Measurements from ENCODE around the gene ZBED5.

GRCh38 chr11:10898003-10898762 lies 40.3 kb upstream of the ZBED5 start:
- TF ChIP-seq CTCF (IDR thresholded peaks at IDR 0.05) (no peak), EP300 (IDR thresholded peaks at IDR 0.05) (no peak)
